Measurements from ENCODE around the gene CFTR.

The CFTR gene

DNA sequence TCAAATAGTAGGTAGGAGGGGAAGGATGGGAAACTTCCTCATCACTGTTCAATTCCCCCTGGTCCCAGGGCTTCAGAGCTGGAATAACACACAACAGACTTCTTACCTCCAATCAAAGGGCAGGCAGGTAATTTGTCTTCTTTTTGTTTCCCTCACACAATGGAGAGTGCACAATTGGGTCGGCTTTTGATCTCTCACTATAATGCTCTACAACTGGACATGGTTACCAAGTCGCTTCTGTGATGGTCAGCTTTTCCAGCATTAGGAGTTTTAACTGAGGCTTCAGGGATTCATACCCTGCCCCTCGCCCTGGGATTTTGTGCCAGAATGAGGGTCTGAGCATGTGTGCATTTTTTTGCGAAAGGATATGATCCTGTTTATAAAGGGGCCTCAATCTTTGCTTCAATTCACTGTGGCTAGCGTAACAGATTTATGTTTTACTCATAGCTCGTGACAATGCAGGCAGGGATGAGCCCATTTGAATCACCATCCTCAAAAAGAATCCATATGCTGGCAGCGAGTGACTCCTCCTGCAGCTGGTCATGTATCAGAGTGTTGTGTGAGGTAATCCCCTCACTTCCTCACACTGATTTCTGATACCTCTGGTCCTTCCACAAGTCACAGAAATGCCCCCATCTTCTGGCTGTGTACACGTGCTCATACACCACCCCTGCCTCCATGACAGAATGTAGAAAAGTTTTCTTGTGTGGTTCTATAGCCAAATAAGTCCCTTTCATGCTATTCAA is 203.8 kb downstream of the CFTR start:
- H3K36me3 ChIP-seq (ENCODE audit: control insufficient read depth in 2 of 2, insufficient read depth in 1 of 2, low read length in 2 of 2) = no peaks in the 10 kb centered on the region
- no peak overlapping the region for H3K4me3 ChIP-seq (ENCODE audit: low read depth, low read length)
- H3K9me3 ChIP-seq (ENCODE audit: control insufficient read depth, insufficient read depth, low read depth, low read length) = no peaks in the 10 kb centered on the region
- no peak for TF ChIP-seq ZNF274 (IDR thresholded peaks at IDR 0.05; ENCODE audit: low read length)
- TF ChIP-seq ZNF274 (tag by site-specific recombination; IDR thresholded peaks at IDR 0.05; ENCODE audit: borderline replicate concordance) = no peak
- TF ChIP-seq, protein P1, sequence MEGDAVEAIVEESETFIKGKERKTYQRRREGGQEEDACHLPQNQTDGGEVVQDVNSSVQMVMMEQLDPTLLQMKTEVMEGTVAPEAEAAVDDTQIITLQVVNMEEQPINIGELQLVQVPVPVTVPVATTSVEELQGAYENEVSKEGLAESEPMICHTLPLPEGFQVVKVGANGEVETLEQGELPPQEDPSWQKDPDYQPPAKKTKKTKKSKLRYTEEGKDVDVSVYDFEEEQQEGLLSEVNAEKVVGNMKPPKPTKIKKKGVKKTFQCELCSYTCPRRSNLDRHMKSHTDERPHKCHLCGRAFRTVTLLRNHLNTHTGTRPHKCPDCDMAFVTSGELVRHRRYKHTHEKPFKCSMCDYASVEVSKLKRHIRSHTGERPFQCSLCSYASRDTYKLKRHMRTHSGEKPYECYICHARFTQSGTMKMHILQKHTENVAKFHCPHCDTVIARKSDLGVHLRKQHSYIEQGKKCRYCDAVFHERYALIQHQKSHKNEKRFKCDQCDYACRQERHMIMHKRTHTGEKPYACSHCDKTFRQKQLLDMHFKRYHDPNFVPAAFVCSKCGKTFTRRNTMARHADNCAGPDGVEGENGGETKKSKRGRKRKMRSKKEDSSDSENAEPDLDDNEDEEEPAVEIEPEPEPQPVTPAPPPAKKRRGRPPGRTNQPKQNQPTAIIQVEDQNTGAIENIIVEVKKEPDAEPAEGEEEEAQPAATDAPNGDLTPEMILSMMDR (tag by site-specific recombination; IDR thresholded peaks at IDR 0.05) = no peak
- TF ChIP-seq, protein P2, sequence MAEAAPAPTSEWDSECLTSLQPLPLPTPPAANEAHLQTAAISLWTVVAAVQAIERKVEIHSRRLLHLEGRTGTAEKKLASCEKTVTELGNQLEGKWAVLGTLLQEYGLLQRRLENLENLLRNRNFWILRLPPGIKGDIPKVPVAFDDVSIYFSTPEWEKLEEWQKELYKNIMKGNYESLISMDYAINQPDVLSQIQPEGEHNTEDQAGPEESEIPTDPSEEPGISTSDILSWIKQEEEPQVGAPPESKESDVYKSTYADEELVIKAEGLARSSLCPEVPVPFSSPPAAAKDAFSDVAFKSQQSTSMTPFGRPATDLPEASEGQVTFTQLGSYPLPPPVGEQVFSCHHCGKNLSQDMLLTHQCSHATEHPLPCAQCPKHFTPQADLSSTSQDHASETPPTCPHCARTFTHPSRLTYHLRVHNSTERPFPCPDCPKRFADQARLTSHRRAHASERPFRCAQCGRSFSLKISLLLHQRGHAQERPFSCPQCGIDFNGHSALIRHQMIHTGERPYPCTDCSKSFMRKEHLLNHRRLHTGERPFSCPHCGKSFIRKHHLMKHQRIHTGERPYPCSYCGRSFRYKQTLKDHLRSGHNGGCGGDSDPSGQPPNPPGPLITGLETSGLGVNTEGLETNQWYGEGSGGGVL (tag by site-specific recombination; IDR thresholded peaks at IDR 0.05) = no peak
- no peak for TF ChIP-seq ZNF701 (tag by site-specific recombination; IDR thresholded peaks at IDR 0.05)
- TF ChIP-seq EGR2 (tag by site-specific recombination; IDR thresholded peaks at IDR 0.05; ENCODE audit: low read depth) = no peak
- TF ChIP-seq ZIC2 (tag by site-specific recombination; IDR thresholded peaks at IDR 0.05) = no peak
- POLR2A ChIA-PET = no interaction called here
- CTCF ChIA-PET = interaction anchor here (0.9 kb wide), 1 partner anchor 224 kb away, joined by 3 read pairs; no protein-coding TSS in a partner anchor
- no peaks in the 10 kb centered on the region for H3K4me1 ChIP-seq (ENCODE audit: control insufficient read depth, insufficient read depth, low read length)
- H3K27ac ChIP-seq (ENCODE audit: extremely low read depth, low read depth, low read length) = no peak overlapping the region

DNA sequence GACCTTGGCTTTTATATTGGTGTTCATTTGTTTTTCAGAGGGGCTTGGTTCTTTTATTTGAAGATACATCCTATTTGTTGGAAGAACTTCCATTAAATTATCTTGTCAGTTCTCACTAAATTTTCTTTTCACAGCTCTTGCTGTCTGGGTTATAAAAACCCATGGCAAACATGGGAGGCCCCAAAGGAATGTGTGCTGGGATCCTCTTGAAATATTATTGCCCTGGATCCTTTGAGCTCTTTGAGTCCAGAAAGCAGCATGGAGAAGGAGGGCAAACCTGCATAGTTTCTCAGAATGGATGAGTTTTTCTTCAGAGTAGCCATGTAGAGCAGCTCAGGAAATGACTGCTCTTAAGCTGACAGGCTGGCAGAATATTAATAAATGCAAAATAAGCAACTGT is 206.0 kb downstream of the CFTR start:
- Histone ChIP-seq H3K36me3 (ENCODE audit: control insufficient read depth in 2 of 2, insufficient read depth in 1 of 2, low read length in 2 of 2) (no peaks in the 10 kb centered on the region), H3K4me3 (ENCODE audit: low read depth, low read length) (no peak overlapping the region), H3K9me3 (ENCODE audit: control insufficient read depth, insufficient read depth, low read depth, low read length) (no peaks in the 10 kb centered on the region), H3K27ac (ENCODE audit: extremely low read depth, low read depth, low read length) (no peak overlapping the region), H3K4me1 (ENCODE audit: control insufficient read depth, insufficient read depth, low read length) (no peaks in the 10 kb centered on the region)
- ChIA-PET CTCF (interaction anchor here (0.8 kb wide), 1 partner anchor 263 kb away, joined by 3 read pairs; no protein-coding TSS in a partner anchor), POLR2A (no interaction called here)
- TF ChIP-seq, protein P3, sequence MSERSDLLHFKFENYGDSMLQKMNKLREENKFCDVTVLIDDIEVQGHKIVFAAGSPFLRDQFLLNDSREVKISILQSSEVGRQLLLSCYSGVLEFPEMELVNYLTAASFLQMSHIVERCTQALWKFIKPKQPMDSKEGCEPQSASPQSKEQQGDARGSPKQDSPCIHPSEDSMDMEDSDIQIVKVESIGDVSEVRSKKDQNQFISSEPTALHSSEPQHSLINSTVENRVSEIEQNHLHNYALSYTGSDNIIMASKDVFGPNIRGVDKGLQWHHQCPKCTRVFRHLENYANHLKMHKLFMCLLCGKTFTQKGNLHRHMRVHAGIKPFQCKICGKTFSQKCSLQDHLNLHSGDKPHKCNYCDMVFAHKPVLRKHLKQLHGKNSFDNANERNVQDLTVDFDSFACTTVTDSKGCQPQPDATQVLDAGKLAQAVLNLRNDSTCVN (tag by site-specific recombination; optimal IDR thresholded peaks at IDR 0.05) = no peak
- TF ChIP-seq YY1 (tag by site-specific recombination; IDR thresholded peaks at IDR 0.05) = no peak
- no peak for TF ChIP-seq WT1 (tag by site-specific recombination; IDR thresholded peaks at IDR 0.05)
- no peak for TF ChIP-seq ZNF140 (tag by site-specific recombination; IDR thresholded peaks at IDR 0.05)
- no peak for TF ChIP-seq GLIS1 (tag by site-specific recombination; IDR thresholded peaks at IDR 0.05)
- no peak for TF ChIP-seq PRDM1 (tag by site-specific recombination; IDR thresholded peaks at IDR 0.05)
- TF ChIP-seq, protein P4, sequence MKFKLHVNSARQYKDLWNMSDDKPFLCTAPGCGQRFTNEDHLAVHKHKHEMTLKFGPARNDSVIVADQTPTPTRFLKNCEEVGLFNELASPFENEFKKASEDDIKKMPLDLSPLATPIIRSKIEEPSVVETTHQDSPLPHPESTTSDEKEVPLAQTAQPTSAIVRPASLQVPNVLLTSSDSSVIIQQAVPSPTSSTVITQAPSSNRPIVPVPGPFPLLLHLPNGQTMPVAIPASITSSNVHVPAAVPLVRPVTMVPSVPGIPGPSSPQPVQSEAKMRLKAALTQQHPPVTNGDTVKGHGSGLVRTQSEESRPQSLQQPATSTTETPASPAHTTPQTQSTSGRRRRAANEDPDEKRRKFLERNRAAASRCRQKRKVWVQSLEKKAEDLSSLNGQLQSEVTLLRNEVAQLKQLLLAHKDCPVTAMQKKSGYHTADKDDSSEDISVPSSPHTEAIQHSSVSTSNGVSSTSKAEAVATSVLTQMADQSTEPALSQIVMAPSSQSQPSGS (tag by site-specific recombination; IDR thresholded peaks at IDR 0.05; ENCODE audit: low read depth) = no peak
- no peak for TF ChIP-seq ZBTB7A (tag by site-specific recombination; IDR thresholded peaks at IDR 0.05; ENCODE audit: low read depth)
- no peak for TF ChIP-seq SP2 (tag by site-specific recombination; IDR thresholded peaks at IDR 0.05)
- no peak for TF ChIP-seq OSR2 (tag by site-specific recombination; IDR thresholded peaks at IDR 0.05)
- TF ChIP-seq ZNF184 (tag by site-specific recombination; IDR thresholded peaks at IDR 0.05) = no peak
- TF ChIP-seq ZFP69B (tag by site-specific recombination; IDR thresholded peaks at IDR 0.05) = no peak
- TF ChIP-seq ZNF610 (tag by site-specific recombination; IDR thresholded peaks at IDR 0.05; ENCODE audit: borderline replicate concordance) = no peak
- TF ChIP-seq ZNF776 (tag by site-specific recombination; IDR thresholded peaks at IDR 0.05; ENCODE audit: borderline replicate concordance) = no peak
- no peak for TF ChIP-seq ZNF521 (tag by site-specific recombination; IDR thresholded peaks at IDR 0.05)
- TF ChIP-seq, protein P5, sequence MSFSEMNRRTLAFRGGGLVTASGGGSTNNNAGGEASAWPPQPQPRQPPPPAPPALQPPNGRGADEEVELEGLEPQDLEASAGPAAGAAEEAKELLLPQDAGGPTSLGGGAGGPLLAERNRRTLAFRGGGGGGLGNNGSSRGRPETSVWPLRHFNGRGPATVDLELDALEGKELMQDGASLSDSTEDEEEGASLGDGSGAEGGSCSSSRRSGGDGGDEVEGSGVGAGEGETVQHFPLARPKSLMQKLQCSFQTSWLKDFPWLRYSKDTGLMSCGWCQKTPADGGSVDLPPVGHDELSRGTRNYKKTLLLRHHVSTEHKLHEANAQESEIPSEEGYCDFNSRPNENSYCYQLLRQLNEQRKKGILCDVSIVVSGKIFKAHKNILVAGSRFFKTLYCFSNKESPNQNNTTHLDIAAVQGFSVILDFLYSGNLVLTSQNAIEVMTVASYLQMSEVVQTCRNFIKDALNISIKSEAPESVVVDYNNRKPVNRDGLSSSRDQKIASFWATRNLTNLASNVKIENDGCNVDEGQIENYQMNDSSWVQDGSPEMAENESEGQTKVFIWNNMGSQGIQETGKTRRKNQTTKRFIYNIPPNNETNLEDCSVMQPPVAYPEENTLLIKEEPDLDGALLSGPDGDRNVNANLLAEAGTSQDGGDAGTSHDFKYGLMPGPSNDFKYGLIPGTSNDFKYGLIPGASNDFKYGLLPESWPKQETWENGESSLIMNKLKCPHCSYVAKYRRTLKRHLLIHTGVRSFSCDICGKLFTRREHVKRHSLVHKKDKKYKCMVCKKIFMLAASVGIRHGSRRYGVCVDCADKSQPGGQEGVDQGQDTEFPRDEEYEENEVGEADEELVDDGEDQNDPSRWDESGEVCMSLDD (tag by site-specific recombination; IDR thresholded peaks at IDR 0.05) = no peak
- no peak for TF ChIP-seq ZBTB20 (tag by site-specific recombination; IDR thresholded peaks at IDR 0.05)
- TF ChIP-seq, protein P6, sequence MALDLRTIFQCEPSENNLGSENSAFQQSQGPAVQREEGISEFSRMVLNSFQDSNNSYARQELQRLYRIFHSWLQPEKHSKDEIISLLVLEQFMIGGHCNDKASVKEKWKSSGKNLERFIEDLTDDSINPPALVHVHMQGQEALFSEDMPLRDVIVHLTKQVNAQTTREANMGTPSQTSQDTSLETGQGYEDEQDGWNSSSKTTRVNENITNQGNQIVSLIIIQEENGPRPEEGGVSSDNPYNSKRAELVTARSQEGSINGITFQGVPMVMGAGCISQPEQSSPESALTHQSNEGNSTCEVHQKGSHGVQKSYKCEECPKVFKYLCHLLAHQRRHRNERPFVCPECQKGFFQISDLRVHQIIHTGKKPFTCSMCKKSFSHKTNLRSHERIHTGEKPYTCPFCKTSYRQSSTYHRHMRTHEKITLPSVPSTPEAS (tag by site-specific recombination; IDR thresholded peaks at IDR 0.05) = no peak
- no peak for TF ChIP-seq ZNF10 (tag by site-specific recombination; IDR thresholded peaks at IDR 0.05)
